Common myeloid progenitor, CD34-positive (primary cell): ENCODE results near the gene MAPKAPK2.

Experiments
- CTCF ChIA-PET: fragments of 350-600 bp; sonication (Branson Sonifier 250); formaldehyde crosslinking; loops from one replicate; lab custom pipeline; 2021; ENCODE audit warnings: antibody characterized with exemption; lab: Charles Lee
- POLR2A ChIA-PET: fragments of 350-600 bp; sonication (Branson Sonifier 250); formaldehyde crosslinking; loops from one replicate; lab custom pipeline; 2021; ENCODE audit warnings: antibody characterized with exemption; lab: Charles Lee
- DNase-seq, 3 donors: peaks; one replicate each; pipeline versions ENCODE4 v3.0.0 to v3.0.0-alpha.2; 2013
- H3K27ac ChIP-seq, 2 experiments: 1 replicate in 1 of 2; 2 replicates in 1 of 2; pipeline ENCODE4 v1.7.0; 2013; ENCODE audit warnings: inconsistent platforms in 2 of 2, low read length in 2 of 2, mild to moderate bottlenecking in 2 of 2, low read depth in 1 of 2, moderate library complexity in 1 of 2; ENCODE audit not compliant: severe bottlenecking in 2 of 2, insufficient read depth in 1 of 2, poor library complexity in 1 of 2
- H3K27me3 ChIP-seq, 5 experiments: replicated peaks in 2 of 5; 1 replicate in 3 of 5; 2 replicates in 2 of 5; pipeline versions ENCODE4 v1.6.1 to v1.7.0; 2013; ENCODE audit warnings: low read length in 4 of 5, mild to moderate bottlenecking in 2 of 5, moderate library complexity in 2 of 5, inconsistent platforms in 1 of 5; ENCODE audit not compliant: insufficient read depth in 5 of 5, control insufficient read depth in 4 of 5
- H3K36me3 ChIP-seq, 4 experiments: 1 replicate in 2 of 4; 2 replicates in 2 of 4; pipeline versions ENCODE4 v1.6.1 to v1.7.0; 2013; ENCODE audit warnings: low read length in 3 of 4, control low read depth in 1 of 4, mild to moderate bottlenecking in 1 of 4; ENCODE audit not compliant: control insufficient read depth in 4 of 4, insufficient read depth in 4 of 4
- H3K4me1 ChIP-seq, 4 experiments: 1 replicate in 3 of 4; 2 replicates in 1 of 4; pipeline versions ENCODE4 v1.6.1 to v1.7.1; 2013; ENCODE audit warnings: low read length in 3 of 4, mild to moderate bottlenecking in 3 of 4, control low read depth in 1 of 4, inconsistent platforms in 1 of 4, moderate library complexity in 1 of 4; ENCODE audit not compliant: control insufficient read depth in 4 of 4, insufficient read depth in 4 of 4; ENCODE audit errors: control extremely low read depth in 1 of 4
- H3K4me3 ChIP-seq, 7 experiments: 1 replicate in 4 of 7; 2 replicates in 3 of 7; pipeline versions ENCODE4 v1.5.1 to v1.7.0; 2013; ENCODE audit warnings: mild to moderate bottlenecking in 7 of 7, low read length in 6 of 7, moderate library complexity in 6 of 7, inconsistent platforms in 2 of 7, low read depth in 2 of 7, control low read depth in 1 of 7; ENCODE audit not compliant: insufficient read depth in 4 of 7, control insufficient read depth in 1 of 7; ENCODE audit errors: extremely low read depth in 1 of 7
- H3K9me3 ChIP-seq, 5 experiments: 1 replicate in 4 of 5; 2 replicates in 1 of 5; pipeline versions ENCODE4 v1.6.1 to v1.7.1; 2013; ENCODE audit warnings: low read length in 4 of 5, mild to moderate bottlenecking in 2 of 5, inconsistent platforms in 1 of 5, low read depth in 1 of 5, moderate library complexity in 1 of 5; ENCODE audit not compliant: control insufficient read depth in 4 of 5, insufficient read depth in 2 of 5; ENCODE audit errors: control extremely low read depth in 1 of 5
- WGBS: methylation state at CpG from one replicate; pipeline ENCODE4 v1.1.5; 2013; ENCODE audit not compliant: insufficient coverage; 5-methylcytosine and 5-hydroxymethylcytosine counted together

MAPKAPK2 gene

DNA sequence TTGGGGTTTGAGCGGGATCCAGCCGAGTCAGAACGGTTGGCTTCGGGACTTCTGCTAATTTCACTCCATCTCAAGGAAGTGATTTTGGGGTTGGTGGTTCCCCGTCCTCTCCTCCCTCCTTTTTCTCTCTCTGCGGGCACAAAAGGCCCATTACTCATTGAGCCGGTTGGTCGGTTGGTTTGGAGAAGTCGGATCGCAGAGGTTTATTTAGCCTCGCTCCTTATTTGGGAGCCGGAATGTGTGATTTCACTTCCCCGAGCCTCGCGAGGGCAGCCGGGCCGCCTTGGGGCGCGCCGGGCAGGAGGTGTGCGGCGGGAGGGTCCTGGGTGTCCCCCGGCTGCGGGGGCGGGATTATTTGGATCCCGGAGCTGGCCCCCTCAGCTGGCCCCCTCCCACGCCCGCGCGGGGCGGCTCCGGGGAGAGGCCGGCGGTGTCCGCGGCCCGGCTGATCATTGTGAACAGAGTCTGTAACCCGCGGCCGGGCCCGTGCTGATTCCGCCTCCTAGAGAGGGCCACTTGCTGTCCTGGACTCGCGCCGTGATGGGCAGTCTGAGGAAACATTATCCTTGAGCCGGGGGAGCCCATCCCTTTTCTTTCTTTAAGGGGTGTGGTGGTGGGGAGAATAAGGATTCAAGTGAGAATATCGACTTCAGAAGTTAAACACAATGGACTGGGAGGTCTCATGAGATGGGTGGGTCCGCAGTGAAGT is 1.2 kb downstream of the MAPKAPK2 start:
- peaks cover 0 to 5% (median 0%) of the 10 kb centered on the region in 5 experiments for H3K27me3 ChIP-seq
- H3K36me3 ChIP-seq, result peaks cover 0 to 2% (median 0%) of the 10 kb centered on the region in 4 experiments
- peak overlapping the region; percentile 69 to 91 (median 77) for H3K4me3 ChIP-seq
- peak overlapping the region; percentile 72 to 85 for H3K27ac ChIP-seq
- ChIA-PET POLR2A (no interaction called here), CTCF (no interaction called here)
- 0% methylated on average over 28 of the region's 48 CpGs for WGBS
- no peaks in the 10 kb centered on the region for H3K9me3 ChIP-seq
- DNase-seq, result peak; percentile 90 to 98 (median 97)
- H3K4me1 ChIP-seq, result peaks cover 11 to 37% (median 29%) of the 10 kb centered on the region in 4 experiments

DNA sequence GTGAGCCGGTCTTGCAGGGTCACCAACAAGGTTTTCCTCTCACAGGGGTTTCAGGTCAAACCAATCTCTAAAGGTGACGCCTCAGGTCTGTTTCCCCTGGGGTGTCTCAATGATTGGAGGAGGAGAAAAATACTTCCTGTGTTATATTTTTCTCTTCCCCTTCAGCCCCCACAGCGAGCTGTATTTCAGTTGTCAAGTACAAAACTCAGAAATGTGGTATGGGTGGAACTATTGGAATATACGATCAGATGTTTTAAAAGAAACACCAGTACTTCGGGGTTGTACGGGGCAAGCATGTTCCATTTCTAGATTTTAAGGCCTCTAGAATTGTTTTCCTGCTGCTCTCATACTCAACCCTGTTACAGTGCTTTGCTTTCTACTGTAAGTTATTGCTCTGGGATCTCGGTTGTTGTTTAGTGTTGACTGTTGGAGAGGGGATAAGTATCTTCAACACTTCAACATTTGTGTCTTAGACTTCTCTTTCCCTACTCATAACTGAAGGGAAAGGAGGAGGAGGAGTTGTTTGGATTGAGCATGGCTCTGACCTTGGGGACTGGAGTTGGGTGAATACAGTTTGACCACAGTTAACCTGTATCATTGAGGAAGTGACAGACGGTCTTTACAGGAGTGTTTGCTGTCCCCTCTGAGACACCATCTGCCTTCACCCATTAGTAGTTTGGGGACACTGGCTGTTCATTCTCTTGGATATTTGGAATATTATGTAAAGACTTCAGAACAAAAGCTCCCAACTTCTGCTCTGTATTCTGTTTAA is 2.0 kb downstream of the MAPKAPK2 start:
- ChIA-PET CTCF (interaction anchor here (1.6 kb wide), 1 partner anchor 36 kb away, joined by 4 read pairs; no protein-coding TSS in a partner anchor), POLR2A (no interaction called here)
- H3K4me3 ChIP-seq, result peak overlapping the region; percentile 69 to 91 (median 77)
- peaks cover 0 to 2% (median 0%) of the 10 kb centered on the region in 4 experiments for H3K36me3 ChIP-seq
- DNase-seq, result peak in 1 of 3 donors; percentile 33
- 0% methylated on average over 4 of the region's 8 CpGs for WGBS
- H3K27me3 ChIP-seq, result peaks cover 0 to 5% (median 0%) of the 10 kb centered on the region in 5 experiments
- peak overlapping the region; percentile 72 to 85 for H3K27ac ChIP-seq
- no peaks in the 10 kb centered on the region for H3K9me3 ChIP-seq
- H3K4me1 ChIP-seq, result peaks cover 11 to 40% (median 32%) of the 10 kb centered on the region in 4 experiments

DNA sequence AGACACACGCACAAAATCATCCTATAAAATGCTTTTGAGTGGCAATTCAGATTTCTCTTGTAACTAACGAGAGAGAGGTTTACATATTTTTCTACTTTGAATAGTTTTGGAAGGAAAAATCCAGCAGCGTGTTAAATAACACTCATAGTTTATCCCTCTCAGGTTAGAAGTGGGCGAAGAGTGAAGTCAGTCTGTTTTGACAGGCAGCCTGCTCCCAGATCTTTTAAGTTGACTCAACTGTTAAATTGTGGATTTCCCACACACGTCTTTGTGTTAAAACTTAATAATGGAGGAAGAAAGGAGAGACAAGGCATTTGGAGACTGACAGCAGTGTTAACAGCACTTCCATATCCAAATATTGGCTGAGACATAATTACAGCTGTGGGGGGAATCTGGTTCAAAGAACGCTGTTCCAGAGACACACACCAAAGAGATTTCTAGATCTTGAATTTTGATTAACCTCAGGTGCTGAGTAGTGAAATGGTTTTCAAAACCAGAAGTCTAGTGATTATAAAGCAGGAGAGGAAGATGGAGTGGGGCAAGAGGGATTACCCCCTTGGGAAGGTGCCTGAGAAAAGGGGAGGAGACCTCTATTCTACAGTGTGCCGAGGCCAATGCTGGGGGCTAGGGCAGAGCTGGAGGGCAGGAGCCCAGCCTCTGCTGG is 2.7 kb downstream of the MAPKAPK2 start:
- peaks cover 0 to 5% (median 0%) of the 10 kb centered on the region in 5 experiments for H3K27me3 ChIP-seq
- H3K4me3 ChIP-seq, result peak overlapping the region in 5 of 7 experiments; percentile 74 to 91 (median 77)
- POLR2A ChIA-PET, result no interaction called here
- H3K9me3 ChIP-seq, result no peaks in the 10 kb centered on the region
- no peak for DNase-seq
- peaks cover 11 to 45% (median 38%) of the 10 kb centered on the region in 4 experiments for H3K4me1 ChIP-seq
- H3K36me3 ChIP-seq, result peaks cover 0 to 2% (median 0%) of the 10 kb centered on the region in 4 experiments
- CTCF ChIA-PET, result interaction anchor here (0.7 to 1.6 kb wide), 5 partner anchors 14 to 52 kb away, joined by 3 to 4 read pairs (median 3); partner anchors contain the start of gene DYRK3
- H3K27ac ChIP-seq, result no peak overlapping the region
- 96% methylated on average over 5 of the region's 7 CpGs for WGBS

DNA sequence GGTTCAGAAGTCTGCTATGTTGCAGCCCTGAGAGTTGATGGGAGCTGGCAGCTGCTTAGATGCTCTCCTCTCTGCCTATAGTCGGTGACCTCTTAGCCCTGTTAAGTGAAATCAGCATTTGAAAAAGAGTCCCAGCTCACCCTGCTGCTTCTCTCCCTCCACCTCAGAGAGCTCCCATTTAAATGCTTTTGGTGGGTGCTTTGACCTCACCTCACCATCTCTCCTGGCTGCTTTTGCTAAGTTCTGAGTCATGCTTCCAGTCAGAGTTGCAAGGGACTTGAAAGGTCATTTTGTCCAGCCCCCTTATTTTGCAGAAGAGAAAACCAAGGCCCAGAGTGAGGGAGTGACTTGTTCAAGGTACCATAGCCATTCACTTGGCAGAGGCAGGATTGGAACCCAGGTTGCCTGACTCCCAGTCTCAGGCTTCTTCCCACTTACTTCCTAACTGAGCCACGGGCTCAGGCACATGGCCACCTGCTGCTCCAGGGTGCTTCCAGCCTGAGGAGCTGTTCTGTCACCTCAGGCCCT is 3.3 kb downstream of the MAPKAPK2 start:
- Histone ChIP-seq H3K4me1 (peaks cover 11 to 49% (median 44%) of the 10 kb centered on the region in 4 experiments), H3K36me3 (peaks cover 0 to 2% (median 0%) of the 10 kb centered on the region in 4 experiments), H3K4me3 (no peak overlapping the region), H3K27ac (no peak overlapping the region), H3K27me3 (peaks cover 0 to 5% (median 0%) of the 10 kb centered on the region in 5 experiments), H3K9me3 (no peaks in the 10 kb centered on the region)
- no peak for DNase-seq
- ChIA-PET POLR2A (no interaction called here), CTCF (interaction anchor here (0.7 to 2.6 kb wide), 8 partner anchors 14 to 294 kb away, joined by 3 to 9 read pairs (median 4); partner anchors contain the start of gene DYRK3)
- WGBS, result 87% methylated on average over 2 of the region's 2 CpGs

DNA sequence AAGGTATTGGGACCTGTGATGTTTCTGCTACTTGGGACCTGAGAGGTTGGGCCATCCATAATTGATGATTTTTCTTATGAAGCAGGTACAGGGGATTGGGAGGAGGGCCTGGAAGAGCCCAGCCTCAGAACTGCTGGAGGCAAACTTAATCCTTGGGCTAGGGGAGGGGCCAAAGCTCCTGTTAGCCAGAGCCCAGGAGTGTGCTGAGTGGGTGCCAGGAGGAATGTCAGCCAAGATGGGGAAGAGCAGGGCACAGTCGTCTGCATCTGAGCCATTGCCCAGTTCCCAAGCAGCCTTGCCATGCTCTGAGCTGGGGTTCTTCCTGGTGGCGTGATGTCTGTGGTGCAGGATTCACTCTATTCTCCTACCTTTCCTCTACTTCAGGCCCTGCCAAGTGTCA is 5.8 kb downstream of the MAPKAPK2 start:
- H3K9me3 ChIP-seq, result no peaks in the 10 kb centered on the region
- POLR2A ChIA-PET, result interaction anchor here (0.7 kb wide), 1 partner anchor 68 kb away, joined by 3 read pairs; no protein-coding TSS in a partner anchor
- no peak for DNase-seq
- H3K27ac ChIP-seq, result no peak overlapping the region
- peaks cover 11 to 62% (median 52%) of the 10 kb centered on the region in 4 experiments for H3K4me1 ChIP-seq
- H3K36me3 ChIP-seq, result peaks cover 0 to 5% (median 2%) of the 10 kb centered on the region in 4 experiments
- H3K27me3 ChIP-seq, result no peaks in the 10 kb centered on the region
- no peak overlapping the region for H3K4me3 ChIP-seq
- CTCF ChIA-PET, result interaction anchor here (0.9 to 3.3 kb wide), 14 partner anchors 9 to 59 kb away, joined by 3 to 12 read pairs (median 5); partner anchors contain the start of gene DYRK3
- 93% methylated on average over 2 of the region's 2 CpGs for WGBS

DNA sequence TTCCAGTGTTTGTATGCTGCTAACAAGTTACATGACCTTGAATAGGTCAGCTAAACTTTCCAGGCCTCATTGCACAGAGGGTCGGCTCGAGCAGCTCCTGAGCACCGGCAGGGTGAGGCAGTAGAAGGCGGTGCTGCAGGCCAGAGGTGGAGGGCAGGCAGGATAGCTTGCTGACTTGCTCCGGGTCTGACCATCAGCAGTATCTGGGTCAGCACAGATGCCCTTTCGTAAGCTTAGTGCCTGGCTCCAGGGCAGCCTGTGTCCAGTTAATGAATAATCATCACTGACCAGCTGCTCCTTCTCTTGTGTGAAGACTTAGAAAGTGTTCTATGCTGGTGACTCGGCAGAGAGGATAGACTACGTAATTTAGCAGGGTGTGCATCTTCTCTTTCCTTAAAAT is 6.9 kb downstream of the MAPKAPK2 start:
- H3K4me3 ChIP-seq, result no peak overlapping the region
- peaks cover under 1 to 13% (median 5%) of the 10 kb centered on the region in 4 experiments for H3K36me3 ChIP-seq
- DNase-seq, result no peak
- H3K9me3 ChIP-seq, result no peaks in the 10 kb centered on the region
- no peaks in the 10 kb centered on the region for H3K27me3 ChIP-seq
- H3K27ac ChIP-seq, result no peak overlapping the region
- POLR2A ChIA-PET, result interaction anchor here (1.0 kb wide), 1 partner anchor 35 kb away, joined by 3 read pairs; no protein-coding TSS in a partner anchor
- CTCF ChIA-PET, result interaction anchor here (0.9 to 3.3 kb wide), 12 partner anchors 9 to 65 kb away, joined by 3 to 12 read pairs (median 4); no protein-coding TSS in a partner anchor
- H3K4me1 ChIP-seq, result peaks cover 9 to 56% (median 46%) of the 10 kb centered on the region in 4 experiments
- WGBS, result 97% methylated on average over 8 of the region's 8 CpGs
